GM12872 (cell line): Measurements from ENCODE around the gene RPL7A.

Source experiments
- TF ChIP-seq, protein P1 (sequence below): IDR thresholded peaks from 3 replicates; pipeline ENCODE4 v1.5.1; 2011; ENCODE audit warnings: low read depth, mild to moderate bottlenecking, low read length, moderate library complexity; ENCODE audit not compliant: insufficient read depth

RPL7A gene

DNA sequence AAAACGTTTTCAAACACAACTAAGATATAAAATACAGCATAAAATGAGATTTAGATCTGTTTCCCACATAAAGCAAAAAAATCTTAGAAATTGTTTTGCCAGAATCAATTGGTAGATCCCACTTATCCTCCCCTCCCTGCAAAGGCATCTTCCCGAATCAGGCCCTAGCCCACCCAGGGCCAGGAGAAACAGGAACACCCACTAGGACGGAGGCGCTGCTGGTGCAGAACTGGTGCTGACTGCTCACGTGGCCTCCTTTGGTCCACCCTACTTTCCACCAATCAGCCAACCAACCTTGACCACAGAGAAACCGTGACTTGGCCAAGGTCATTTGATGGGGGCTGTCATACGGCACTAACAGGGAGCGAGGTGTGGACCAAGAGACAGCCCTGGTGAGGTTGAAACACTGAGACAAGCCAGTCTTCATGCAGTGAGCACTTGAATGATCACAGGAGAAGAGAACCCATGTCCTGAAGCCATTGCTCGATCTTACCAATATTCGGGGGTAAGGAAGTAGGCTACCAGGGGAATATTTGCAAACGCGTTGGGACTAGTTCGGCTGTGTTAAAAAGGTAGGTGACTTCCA is 13.6 kb downstream of the RPL7A start:
- TF ChIP-seq, protein P1, sequence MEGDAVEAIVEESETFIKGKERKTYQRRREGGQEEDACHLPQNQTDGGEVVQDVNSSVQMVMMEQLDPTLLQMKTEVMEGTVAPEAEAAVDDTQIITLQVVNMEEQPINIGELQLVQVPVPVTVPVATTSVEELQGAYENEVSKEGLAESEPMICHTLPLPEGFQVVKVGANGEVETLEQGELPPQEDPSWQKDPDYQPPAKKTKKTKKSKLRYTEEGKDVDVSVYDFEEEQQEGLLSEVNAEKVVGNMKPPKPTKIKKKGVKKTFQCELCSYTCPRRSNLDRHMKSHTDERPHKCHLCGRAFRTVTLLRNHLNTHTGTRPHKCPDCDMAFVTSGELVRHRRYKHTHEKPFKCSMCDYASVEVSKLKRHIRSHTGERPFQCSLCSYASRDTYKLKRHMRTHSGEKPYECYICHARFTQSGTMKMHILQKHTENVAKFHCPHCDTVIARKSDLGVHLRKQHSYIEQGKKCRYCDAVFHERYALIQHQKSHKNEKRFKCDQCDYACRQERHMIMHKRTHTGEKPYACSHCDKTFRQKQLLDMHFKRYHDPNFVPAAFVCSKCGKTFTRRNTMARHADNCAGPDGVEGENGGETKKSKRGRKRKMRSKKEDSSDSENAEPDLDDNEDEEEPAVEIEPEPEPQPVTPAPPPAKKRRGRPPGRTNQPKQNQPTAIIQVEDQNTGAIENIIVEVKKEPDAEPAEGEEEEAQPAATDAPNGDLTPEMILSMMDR: no peak

DNA sequence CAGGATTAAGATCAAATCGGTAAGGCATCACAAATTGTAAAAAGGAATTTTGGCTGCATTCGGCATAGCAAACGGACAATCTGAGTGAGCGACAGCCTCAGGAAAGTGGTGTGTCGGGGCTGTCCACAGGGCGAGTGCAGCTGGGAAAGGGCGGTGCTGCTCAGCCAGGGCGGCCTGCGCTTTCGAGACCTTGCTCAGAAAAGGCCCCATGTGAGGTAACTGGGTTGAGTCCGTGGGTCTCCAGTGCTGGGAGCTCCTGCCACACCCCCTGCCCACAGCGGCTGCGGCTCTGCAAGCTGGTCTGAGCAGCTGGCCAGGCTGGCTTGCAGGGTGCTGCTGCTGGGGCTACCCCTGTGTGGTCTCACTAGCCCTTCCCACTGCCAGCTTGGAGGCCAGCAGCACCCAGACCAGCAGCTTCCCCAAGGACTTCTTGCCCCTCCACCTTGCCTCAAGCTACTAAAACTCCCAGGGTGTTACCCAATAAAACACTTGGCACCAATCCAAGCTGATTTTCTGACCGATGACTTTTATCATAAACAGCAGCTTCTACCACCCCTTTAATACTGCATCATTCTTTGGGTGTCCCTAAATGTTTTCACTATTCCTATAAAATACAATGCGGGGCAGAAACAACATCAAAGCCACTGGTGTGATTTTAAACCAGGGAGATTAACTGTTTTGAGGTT is 14.5 kb downstream of the RPL7A start:
- TF ChIP-seq, protein P1: no peak

DNA sequence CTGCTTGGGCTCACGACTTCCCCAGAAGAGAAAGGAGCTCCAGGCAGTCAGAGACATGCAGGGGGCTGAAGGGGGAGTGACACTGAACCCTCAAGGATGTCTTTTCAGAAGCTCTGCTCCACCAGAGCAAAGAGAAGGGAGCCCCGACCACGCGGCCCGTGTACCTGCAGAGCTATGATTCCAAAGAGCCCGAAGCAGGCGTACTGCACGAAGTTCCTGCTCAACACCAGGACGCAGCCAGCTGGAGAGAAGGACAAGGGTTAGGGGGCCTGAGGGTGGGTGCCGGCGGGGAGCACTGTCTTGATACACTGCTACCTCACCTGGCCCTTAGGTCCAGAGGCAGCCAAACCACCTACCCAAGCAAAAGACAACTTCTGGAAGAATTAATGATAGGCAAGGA is 18.4 kb downstream of the RPL7A start:
- TF ChIP-seq, protein P1: no peak

GRCh38 chr9:133367221-133367620 is 19.2 kb downstream of the RPL7A start:
- TF ChIP-seq, protein P1: no peak

DNA sequence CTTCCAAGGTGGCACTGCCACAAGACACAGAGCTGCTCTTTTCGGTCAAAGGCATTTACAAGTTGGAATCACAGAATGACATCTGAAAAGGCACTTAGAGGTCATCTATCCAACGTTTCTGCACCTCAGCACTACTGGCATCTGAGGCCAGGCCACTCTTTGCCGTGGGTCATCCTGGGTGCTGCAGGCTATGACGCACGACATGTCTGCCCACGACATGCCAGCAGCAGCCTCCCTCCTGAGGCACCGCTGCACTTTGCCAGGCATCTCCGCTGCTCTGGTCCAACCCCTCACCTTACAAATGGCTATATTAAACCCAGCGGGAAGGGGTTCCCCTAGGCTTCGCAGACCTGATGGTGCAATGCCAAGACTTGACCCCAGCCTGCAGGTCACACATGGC is 19.8 kb downstream of the RPL7A start:
- TF ChIP-seq, protein P1: no peak

GRCh38 chr9:133368249-133368881 is 20.3 kb downstream of the RPL7A start:
- TF ChIP-seq, protein P1: no peak

DNA sequence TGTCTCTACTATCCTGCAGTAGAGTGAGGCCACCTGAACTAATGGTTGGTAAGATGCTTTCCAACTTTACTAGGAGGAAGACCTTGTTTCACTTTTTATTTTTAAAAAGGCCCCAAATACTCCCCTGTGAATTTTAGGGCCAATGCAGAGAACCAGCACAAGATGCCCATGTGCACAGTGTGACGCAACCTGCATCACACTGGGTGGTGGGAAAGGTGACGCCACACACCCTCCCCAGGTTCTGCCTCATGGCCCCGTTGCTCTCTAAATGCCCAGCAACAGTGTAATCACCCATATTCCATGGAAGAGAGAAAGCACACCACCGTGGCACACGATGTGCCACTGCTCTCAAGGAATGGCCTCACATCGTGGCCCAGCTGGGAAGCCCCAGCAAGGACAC is 21.4 kb downstream of the RPL7A start:
- TF ChIP-seq, protein P1: no peak
